Astrocyte (in vitro differentiated cells and primary cell): Measurements from ENCODE around the gene ALDH1A3. TPM values are rescaled to one million over a fixed set of nuclear protein-coding genes. Genes with fewer than 3 reads are reported as not detected.

ENCODE experiments used
- DNase-seq: peaks from one replicate; pipeline ENCODE4 v3.0.0-alpha.2; 2010; ENCODE audit warnings: low read depth
- FAIRE-seq: peaks from 2 replicates; lab custom pipeline; 2011; peaks lifted over from hg19 to GRCh38; lab: Jason Lieb, UNC
- H2AFZ ChIP-seq: 2 replicates; pipeline ENCODE4 v1.6.0; 2012; ENCODE audit warnings: low read depth, low read length, inconsistent platforms
- H3K27ac ChIP-seq: 2 replicates; pipeline ENCODE4 v1.5.1; 2011; ENCODE audit warnings: low read depth, low read length, inconsistent platforms
- H3K27me3 ChIP-seq: 2 replicates; pipeline ENCODE4 v1.6.0; 2011; ENCODE audit warnings: low read length, inconsistent platforms; ENCODE audit not compliant: insufficient read depth
- H3K36me3 ChIP-seq: 2 replicates; pipeline ENCODE4 v1.5.1; 2011; ENCODE audit warnings: low read length, inconsistent platforms; ENCODE audit not compliant: insufficient read depth
- H3K4me1 ChIP-seq: 2 replicates; pipeline ENCODE4 v1.5.1; 2011; ENCODE audit warnings: low read length, inconsistent platforms; ENCODE audit not compliant: insufficient read depth
- H3K4me2 ChIP-seq: 2 replicates; pipeline ENCODE4 v1.6.0; 2012; ENCODE audit warnings: low read length, inconsistent platforms
- H3K4me3 ChIP-seq: 2 replicates; pipeline ENCODE4 v1.5.1; 2011; ENCODE audit warnings: low read depth, mild to moderate bottlenecking, low read length, inconsistent platforms; ENCODE audit not compliant: insufficient read depth
- H3K79me2 ChIP-seq: 2 replicates; pipeline ENCODE4 v1.6.0; 2012; ENCODE audit warnings: mild to moderate bottlenecking, low read length, inconsistent platforms; ENCODE audit not compliant: insufficient read depth
- H3K9ac ChIP-seq: 2 replicates; pipeline ENCODE4 v1.6.0; 2012; ENCODE audit warnings: mild to moderate bottlenecking, low read length, inconsistent platforms
- H3K9me3 ChIP-seq: 2 replicates; pipeline ENCODE4 v1.5.1; 2012; ENCODE audit warnings: low read depth, mild to moderate bottlenecking, low read length, inconsistent platforms; ENCODE audit not compliant: insufficient read depth
- H4K20me1 ChIP-seq: 2 replicates; pipeline ENCODE4 v1.6.0; 2012; ENCODE audit warnings: low read length, inconsistent platforms; ENCODE audit not compliant: insufficient read depth
- H3K27ac Mint-ChIP-seq: one replicate; pipeline ENCODE4 v1.8.0; 2021; ENCODE audit warnings: mild to moderate bottlenecking, mixed read lengths; ENCODE audit not compliant: unreplicated experiment
- H3K27me3 Mint-ChIP-seq: one replicate; pipeline ENCODE4 v1.8.0; 2021; ENCODE audit warnings: low read depth, mixed read lengths; ENCODE audit not compliant: unreplicated experiment
- H3K36me3 Mint-ChIP-seq: one replicate; pipeline ENCODE4 v1.8.0; 2021; ENCODE audit warnings: low read depth, mixed read lengths; ENCODE audit not compliant: unreplicated experiment
- H3K4me1 Mint-ChIP-seq: one replicate; pipeline ENCODE4 v1.8.0; 2021; ENCODE audit warnings: low read depth, mixed read lengths; ENCODE audit not compliant: unreplicated experiment
- H3K4me3 Mint-ChIP-seq: one replicate; pipeline ENCODE4 v1.8.0; 2021; ENCODE audit warnings: mild to moderate bottlenecking, moderate library complexity, mixed read lengths; ENCODE audit not compliant: unreplicated experiment
- H3K9me3 Mint-ChIP-seq: one replicate; pipeline ENCODE4 v1.8.0; 2021; ENCODE audit warnings: mild to moderate bottlenecking, mixed read lengths; ENCODE audit not compliant: unreplicated experiment
- EZH2 ChIP-seq: IDR thresholded peaks from 2 replicates; pipeline ENCODE4 v1.6.1; 2012; ENCODE audit warnings: mild to moderate bottlenecking, low read length, inconsistent platforms; ENCODE audit not compliant: insufficient read depth
- total RNA-seq: library from RNA; stranded (reverse); gene quantifications from 2 replicates; pipeline ENCODE4 v1.2.1, GENCODE V29; 2021
- TF ChIP-seq, protein P1 (sequence below): IDR thresholded peaks from 2 replicates; pipeline ENCODE4 v1.5.1; 2011; ENCODE audit warnings: low read depth, mild to moderate bottlenecking, inconsistent platforms, low read length, moderate library complexity; ENCODE audit not compliant: insufficient read depth

Gene ALDH1A3
- total RNA-seq, 1 donor from 2014 or later, result 0.95 TPM

GRCh38 chr15:100859970-100860828 is 19.4 kb upstream of the ALDH1A3 start:
- no peaks in the 10 kb centered on the region for H3K27me3 ChIP-seq
- no peaks in the 10 kb centered on the region for H3K4me1 ChIP-seq
- H3K79me2 ChIP-seq, result no peaks in the 10 kb centered on the region
- no peak overlapping the region for H3K27ac ChIP-seq
- FAIRE-seq, result no peak
- no peaks in the 10 kb centered on the region for H3K36me3 Mint-ChIP-seq
- H3K27me3 Mint-ChIP-seq, result peaks cover 12% of the 10 kb centered on the region
- no peak overlapping the region for H3K4me2 ChIP-seq
- peaks cover 6% of the 10 kb centered on the region for H3K9me3 Mint-ChIP-seq
- H3K9me3 ChIP-seq, result no peaks in the 10 kb centered on the region
- no peak for TF ChIP-seq EZH2
- TF ChIP-seq, protein P1, sequence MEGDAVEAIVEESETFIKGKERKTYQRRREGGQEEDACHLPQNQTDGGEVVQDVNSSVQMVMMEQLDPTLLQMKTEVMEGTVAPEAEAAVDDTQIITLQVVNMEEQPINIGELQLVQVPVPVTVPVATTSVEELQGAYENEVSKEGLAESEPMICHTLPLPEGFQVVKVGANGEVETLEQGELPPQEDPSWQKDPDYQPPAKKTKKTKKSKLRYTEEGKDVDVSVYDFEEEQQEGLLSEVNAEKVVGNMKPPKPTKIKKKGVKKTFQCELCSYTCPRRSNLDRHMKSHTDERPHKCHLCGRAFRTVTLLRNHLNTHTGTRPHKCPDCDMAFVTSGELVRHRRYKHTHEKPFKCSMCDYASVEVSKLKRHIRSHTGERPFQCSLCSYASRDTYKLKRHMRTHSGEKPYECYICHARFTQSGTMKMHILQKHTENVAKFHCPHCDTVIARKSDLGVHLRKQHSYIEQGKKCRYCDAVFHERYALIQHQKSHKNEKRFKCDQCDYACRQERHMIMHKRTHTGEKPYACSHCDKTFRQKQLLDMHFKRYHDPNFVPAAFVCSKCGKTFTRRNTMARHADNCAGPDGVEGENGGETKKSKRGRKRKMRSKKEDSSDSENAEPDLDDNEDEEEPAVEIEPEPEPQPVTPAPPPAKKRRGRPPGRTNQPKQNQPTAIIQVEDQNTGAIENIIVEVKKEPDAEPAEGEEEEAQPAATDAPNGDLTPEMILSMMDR, result no peak
- DNase-seq, result no peak
- H3K36me3 ChIP-seq, result no peaks in the 10 kb centered on the region
- no peaks in the 10 kb centered on the region for H4K20me1 ChIP-seq
- no peak overlapping the region for H2AFZ ChIP-seq
- H3K9ac ChIP-seq, result no peak overlapping the region
- H3K4me3 ChIP-seq, result no peak overlapping the region
- H3K27ac Mint-ChIP-seq, result no peak overlapping the region
- no peaks in the 10 kb centered on the region for H3K4me1 Mint-ChIP-seq
- H3K4me3 Mint-ChIP-seq, result no peak overlapping the region

GRCh38 chr15:100860829-100861510 is 18.7 kb upstream of the ALDH1A3 start:
- H3K27ac Mint-ChIP-seq, result no peak overlapping the region
- H3K27ac ChIP-seq, result no peak overlapping the region
- DNase-seq (no peak), FAIRE-seq (no peak)
- H4K20me1 ChIP-seq, result no peaks in the 10 kb centered on the region
- H2AFZ ChIP-seq, result no peak overlapping the region
- H3K36me3 Mint-ChIP-seq, result no peaks in the 10 kb centered on the region
- H3K27me3 ChIP-seq, result no peaks in the 10 kb centered on the region
- TF ChIP-seq, protein P1, result no peak
- no peaks in the 10 kb centered on the region for H3K9me3 ChIP-seq
- H3K9ac ChIP-seq, result no peak overlapping the region
- no peak overlapping the region for H3K4me2 ChIP-seq
- no peak overlapping the region for H3K4me3 Mint-ChIP-seq
- H3K36me3 ChIP-seq, result no peaks in the 10 kb centered on the region
- no peak overlapping the region for H3K4me3 ChIP-seq
- no peaks in the 10 kb centered on the region for H3K4me1 ChIP-seq
- no peaks in the 10 kb centered on the region for H3K4me1 Mint-ChIP-seq
- H3K27me3 Mint-ChIP-seq, result peaks cover 12% of the 10 kb centered on the region
- H3K9me3 Mint-ChIP-seq, result peaks cover 6% of the 10 kb centered on the region
- no peaks in the 10 kb centered on the region for H3K79me2 ChIP-seq
